IPS DF 4.7 (cell line): ENCODE results near the gene NME3.

Source experiments
- DNase-seq: peaks from one replicate; pipeline ENCODE4 v3.0.0-alpha.2; 2013; ENCODE audit warnings: low spot score; ENCODE audit errors: extremely low read depth

NME3 gene

GRCh38 chr16:1793578-1794220, 22.4 kb upstream of the NME3 start, which contains the start of gene IGFALS:
Gene IGFALS, minus strand, starts transcription at chr16:1793705. Its CDS starts 53 bp downstream, at chr16:1793652.
- no peak for DNase-seq

- no peak for DNase-seq
Observed at GRCh38 chr16:1792836-1793577, 21.7 kb upstream of the NME3 start.

- no peak for DNase-seq
Observed at GRCh38 chr16:1791943-1792812, 20.8 kb upstream of the NME3 start.

- DNase-seq: no peak
Observed at GRCh38 chr16:1791256-1791942, 20.1 kb upstream of the NME3 start.

- no peak for DNase-seq
Observed at GRCh38 chr16:1790611-1791255, 19.4 kb upstream of the NME3 start.

GRCh38 chr16:1790261-1790610, 18.9 kb upstream of the NME3 start:
- no peak for DNase-seq

- no peak for DNase-seq
Observed at GRCh38 chr16:1789643-1790045, 18.3 kb upstream of the NME3 start.

GRCh38 chr16:1788708-1789100, 17.4 kb upstream of the NME3 start:
- no peak for DNase-seq

GRCh38 chr16:1788095-1788707, 16.9 kb upstream of the NME3 start:
- no peak for DNase-seq

GRCh38 chr16:1787322-1788094, 16.2 kb upstream of the NME3 start:
- DNase-seq: no peak

GRCh38 chr16:1787056-1787321, 15.6 kb upstream of the NME3 start:
- DNase-seq: no peak

GRCh38 chr16:1786242-1787055, 15.1 kb upstream of the NME3 start:
- no peak for DNase-seq

GRCh38 chr16:1785846-1786170, 14.5 kb upstream of the NME3 start:
- DNase-seq: no peak

GRCh38 chr16:1784977-1785845, 13.9 kb upstream of the NME3 start:
- no peak for DNase-seq

GRCh38 chr16:1782408-1783264, 11.3 kb upstream of the NME3 start, which contains the start of the genes NUBP2 and SPSB3:
Gene NUBP2, plus strand, starts transcription at chr16:1782960. Its CDS starts 61 bp downstream, at chr16:1783021.
Gene SPSB3, minus strand, starts transcription at chr16:1782571. Its CDS starts 1,088 bp downstream, at chr16:1781483.
- peak; percentile 100 for DNase-seq

- DNase-seq: no peak
Observed at GRCh38 chr16:1781758-1782407, 10.5 kb upstream of the NME3 start.

- DNase-seq: no peak
Observed at GRCh38 chr16:1781254-1781653, 9.9 kb upstream of the NME3 start.
